Glutamatergic neuron (in vitro differentiated cells): Measurements from ENCODE around the gene PMVK. TPM values are rescaled to one million over a fixed set of nuclear protein-coding genes. Genes with fewer than 3 reads are reported as not detected.

Experiments
- DNase-seq: peaks from one replicate; pipeline ENCODE4 v3.0.0; 2022
- H3K27ac Mint-ChIP-seq: one replicate; pipeline ENCODE4 v1.8.0; 2020; ENCODE audit warnings: mild to moderate bottlenecking, mixed read lengths, inconsistent platforms; ENCODE audit not compliant: unreplicated experiment
- H3K27me3 Mint-ChIP-seq: one replicate; pipeline ENCODE4 v1.8.0; 2020; ENCODE audit warnings: mild to moderate bottlenecking, moderate library complexity, mixed read lengths, inconsistent platforms; ENCODE audit not compliant: unreplicated experiment
- H3K36me3 Mint-ChIP-seq: one replicate; pipeline ENCODE4 v1.8.0; 2020; ENCODE audit warnings: mild to moderate bottlenecking, mixed read lengths, inconsistent platforms; ENCODE audit not compliant: unreplicated experiment
- H3K4me1 Mint-ChIP-seq: one replicate; pipeline ENCODE4 v1.8.0; 2020; ENCODE audit warnings: mild to moderate bottlenecking, low read depth, mixed read lengths, inconsistent platforms; ENCODE audit not compliant: unreplicated experiment
- H3K4me3 Mint-ChIP-seq: one replicate; pipeline ENCODE4 v1.8.0; 2020; ENCODE audit warnings: mild to moderate bottlenecking, mixed read lengths, inconsistent platforms; ENCODE audit not compliant: unreplicated experiment
- H3K9me3 Mint-ChIP-seq: one replicate; pipeline ENCODE4 v1.8.0; 2020; ENCODE audit warnings: mild to moderate bottlenecking, moderate library complexity, mixed read lengths, inconsistent platforms; ENCODE audit not compliant: unreplicated experiment
- total RNA-seq: library from RNA; stranded (reverse); fragmentation: NEBNext Ultra II Directional; extraction: Animal tissue kit (Norgen Biotek cat#: 25700); gene quantifications from one replicate; pipeline ENCODE4 v1.2.1, GENCODE V29; 2021; ENCODE audit not compliant: unreplicated experiment
- TF ChIP-seq, protein P1 (sequence below): fragments of 200-600 bp; sonication (generic); IDR thresholded peaks from one replicate; pipeline ENCODE4 v1.5.0; 2021; ENCODE audit not compliant: partially characterized antibody, unreplicated experiment

The PMVK gene
- total RNA-seq, 1 donor from 2014 or later = 30.7 TPM

DNA sequence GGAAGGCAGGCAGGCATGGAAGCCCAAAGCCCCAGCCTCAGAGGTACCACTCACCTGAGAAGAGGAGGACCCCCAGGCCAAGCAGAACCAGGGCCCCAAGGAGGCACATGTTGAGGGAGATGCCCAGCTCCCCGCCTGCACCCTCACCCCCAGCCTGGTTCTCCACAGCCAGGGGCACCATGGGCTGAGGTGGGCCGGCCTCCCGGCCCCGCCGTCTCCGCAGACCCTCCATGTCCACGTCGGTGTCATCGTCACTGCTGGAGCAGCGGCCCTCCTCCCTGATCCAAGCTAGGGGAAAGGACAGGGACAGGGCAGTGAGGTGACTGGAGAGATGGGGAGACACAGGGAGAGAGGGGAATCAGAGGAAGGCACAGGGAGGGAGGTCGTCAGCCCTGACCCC is 11.6 kb upstream of the PMVK start:
- TF ChIP-seq, protein P1, sequence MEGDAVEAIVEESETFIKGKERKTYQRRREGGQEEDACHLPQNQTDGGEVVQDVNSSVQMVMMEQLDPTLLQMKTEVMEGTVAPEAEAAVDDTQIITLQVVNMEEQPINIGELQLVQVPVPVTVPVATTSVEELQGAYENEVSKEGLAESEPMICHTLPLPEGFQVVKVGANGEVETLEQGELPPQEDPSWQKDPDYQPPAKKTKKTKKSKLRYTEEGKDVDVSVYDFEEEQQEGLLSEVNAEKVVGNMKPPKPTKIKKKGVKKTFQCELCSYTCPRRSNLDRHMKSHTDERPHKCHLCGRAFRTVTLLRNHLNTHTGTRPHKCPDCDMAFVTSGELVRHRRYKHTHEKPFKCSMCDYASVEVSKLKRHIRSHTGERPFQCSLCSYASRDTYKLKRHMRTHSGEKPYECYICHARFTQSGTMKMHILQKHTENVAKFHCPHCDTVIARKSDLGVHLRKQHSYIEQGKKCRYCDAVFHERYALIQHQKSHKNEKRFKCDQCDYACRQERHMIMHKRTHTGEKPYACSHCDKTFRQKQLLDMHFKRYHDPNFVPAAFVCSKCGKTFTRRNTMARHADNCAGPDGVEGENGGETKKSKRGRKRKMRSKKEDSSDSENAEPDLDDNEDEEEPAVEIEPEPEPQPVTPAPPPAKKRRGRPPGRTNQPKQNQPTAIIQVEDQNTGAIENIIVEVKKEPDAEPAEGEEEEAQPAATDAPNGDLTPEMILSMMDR = no peak
- no peak overlapping the region for H3K4me3 Mint-ChIP-seq
- DNase-seq = no peak
- no peak overlapping the region for H3K27ac Mint-ChIP-seq
- peaks cover 9% of the 10 kb centered on the region for H3K27me3 Mint-ChIP-seq
- H3K4me1 Mint-ChIP-seq = peaks cover 21% of the 10 kb centered on the region
- peaks cover 2% of the 10 kb centered on the region for H3K9me3 Mint-ChIP-seq
- no peaks in the 10 kb centered on the region for H3K36me3 Mint-ChIP-seq

DNA sequence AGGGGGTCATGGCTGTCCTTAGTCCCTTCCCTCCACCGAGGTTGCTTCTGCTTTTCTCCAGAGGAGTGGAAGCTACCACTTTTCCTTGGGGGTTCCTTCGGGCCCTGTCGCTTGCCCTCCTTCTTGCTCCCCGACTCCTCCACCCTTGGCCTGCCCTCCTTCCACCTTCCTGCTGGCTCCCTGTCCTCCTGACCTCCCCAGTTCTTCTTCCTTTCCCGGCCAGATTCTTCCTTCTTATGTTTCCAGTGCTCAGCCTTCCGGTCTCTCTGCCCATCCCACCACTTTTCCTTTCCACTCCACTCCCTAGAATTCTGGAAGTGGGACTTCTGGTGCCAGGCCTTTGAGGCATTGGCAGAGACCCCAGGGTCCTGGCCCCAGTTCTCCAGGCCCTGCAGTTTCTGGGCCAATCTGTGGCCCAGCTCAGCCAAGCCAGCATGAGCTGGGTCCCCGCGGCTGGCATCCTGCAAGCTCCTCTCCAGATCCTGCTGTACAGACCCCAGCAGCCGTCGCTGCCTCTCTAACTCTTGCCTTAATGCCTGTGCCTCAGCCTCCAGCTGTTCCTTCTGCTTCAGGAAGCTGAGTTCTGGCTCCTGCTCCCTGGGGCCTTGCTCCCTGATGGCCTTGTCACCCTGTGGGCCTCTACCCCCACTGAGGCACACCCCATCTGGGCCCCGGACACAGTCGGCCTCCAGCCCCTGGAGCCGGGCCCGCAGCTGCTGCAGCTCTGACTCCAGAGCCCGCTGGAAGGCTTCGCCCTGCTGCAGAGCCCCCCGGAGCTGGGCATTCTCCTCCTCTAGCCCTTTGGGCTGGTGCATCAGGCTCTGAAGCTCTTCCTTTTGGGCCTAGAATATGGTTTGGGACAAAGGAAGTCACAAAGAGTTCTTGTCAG is 9.7 kb upstream of the PMVK start:
- TF ChIP-seq, protein P1 = no peak
- DNase-seq = no peak
- no peak overlapping the region for H3K27ac Mint-ChIP-seq
- H3K36me3 Mint-ChIP-seq = no peaks in the 10 kb centered on the region
- peaks cover 10% of the 10 kb centered on the region for H3K4me1 Mint-ChIP-seq
- peaks cover 6% of the 10 kb centered on the region for H3K27me3 Mint-ChIP-seq
- H3K4me3 Mint-ChIP-seq = no peak overlapping the region
- H3K9me3 Mint-ChIP-seq = peaks cover 1% of the 10 kb centered on the region

DNA sequence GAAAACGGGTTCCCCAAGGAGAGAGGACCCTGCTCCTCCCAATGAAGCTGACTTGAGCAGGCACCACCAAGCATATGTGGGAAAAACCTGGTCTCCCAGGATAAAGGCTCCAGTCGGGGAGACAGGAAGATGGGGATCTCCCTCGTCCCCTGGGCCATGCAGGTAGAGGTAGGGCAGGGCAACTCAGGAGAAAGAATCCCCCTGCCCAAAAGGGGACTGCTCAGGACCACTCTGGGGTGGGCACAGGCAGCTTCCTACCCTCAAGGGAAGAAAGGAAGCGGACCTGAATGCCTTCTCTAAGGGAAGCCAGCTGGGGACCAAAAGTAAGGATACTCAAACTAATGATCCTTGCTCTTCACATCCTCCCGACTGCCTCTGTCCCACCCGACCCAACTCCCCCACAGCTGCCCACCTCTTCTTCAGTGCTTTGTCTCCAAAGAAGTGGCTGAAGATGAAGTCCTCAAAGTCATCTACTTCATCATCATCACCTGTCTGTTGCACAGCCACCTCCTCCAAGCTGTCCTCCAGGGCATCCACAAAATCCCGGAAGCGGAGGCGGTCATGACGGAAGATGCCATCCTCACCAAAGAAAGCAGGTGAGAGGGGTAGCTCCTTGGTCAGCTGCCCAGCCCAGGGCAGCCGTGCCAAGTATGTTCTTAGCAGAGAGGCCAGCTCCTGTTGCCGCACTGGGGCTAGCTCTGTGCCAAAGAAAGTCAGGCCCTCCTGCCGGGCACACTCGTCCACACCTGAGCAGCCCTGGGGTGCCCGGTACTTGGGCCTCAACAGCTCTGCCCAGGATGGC is 8.8 kb upstream of the PMVK start:
- TF ChIP-seq, protein P1 = no peak
- no peak overlapping the region for H3K4me3 Mint-ChIP-seq
- H3K4me1 Mint-ChIP-seq = peaks cover 19% of the 10 kb centered on the region
- H3K27me3 Mint-ChIP-seq = peaks cover 3% of the 10 kb centered on the region
- H3K36me3 Mint-ChIP-seq = no peaks in the 10 kb centered on the region
- H3K27ac Mint-ChIP-seq = no peak overlapping the region
- DNase-seq = no peak
- H3K9me3 Mint-ChIP-seq = peaks cover 1% of the 10 kb centered on the region

DNA sequence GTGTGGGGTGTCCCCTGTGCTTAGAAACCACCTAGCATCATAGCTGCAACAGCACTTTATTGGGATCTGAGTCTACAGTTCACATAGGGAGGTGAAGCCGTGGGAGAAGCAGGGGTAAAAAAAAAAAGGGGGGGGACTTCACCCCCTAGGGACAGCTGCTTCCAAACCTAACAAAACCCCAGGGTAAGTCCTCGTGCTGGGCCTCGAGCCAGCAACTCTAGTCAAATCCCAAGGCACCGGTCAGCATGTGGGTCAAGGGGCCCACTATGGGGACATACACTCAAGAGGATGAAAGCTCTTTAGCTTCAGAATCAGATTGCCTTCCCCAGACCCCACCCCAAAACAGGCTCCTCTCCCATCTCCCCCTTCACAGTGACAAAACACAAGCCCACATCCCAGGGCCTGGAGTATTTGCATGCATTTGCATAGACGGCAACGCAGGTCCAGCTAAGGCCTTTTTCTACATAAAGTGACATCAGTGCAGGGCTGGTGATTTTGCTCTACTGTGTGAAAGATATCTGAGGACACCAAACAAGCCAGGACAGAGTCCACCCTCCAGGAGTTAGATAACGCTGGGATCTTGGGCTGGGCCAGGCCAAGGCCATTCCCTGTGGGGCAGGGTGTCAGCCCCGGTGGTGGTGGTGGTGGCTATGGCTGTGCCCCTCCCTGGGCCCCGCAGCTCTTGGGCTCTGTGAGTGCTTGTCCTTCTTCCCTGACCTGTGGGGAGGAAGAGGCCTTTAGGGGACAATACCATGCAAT is 8.1 kb upstream of the PMVK start:
- TF ChIP-seq, protein P1 = no peak
- no peak for DNase-seq
- Mint-ChIP-seq H3K9me3 (peaks cover 1% of the 10 kb centered on the region), H3K36me3 (no peaks in the 10 kb centered on the region), H3K4me3 (no peak overlapping the region), H3K27ac (no peak overlapping the region), H3K27me3 (peaks cover 3% of the 10 kb centered on the region), H3K4me1 (peaks cover 19% of the 10 kb centered on the region)
